ENCODE results near the gene APOD. TPM values are rescaled to one million over a fixed set of nuclear protein-coding genes. Genes with fewer than 3 reads are reported as not detected.

The APOD gene
- total RNA-seq, 1 experiment from 2014 or later = not detected

- DNase-seq = no peak
- TF ChIP-seq, protein P1, sequence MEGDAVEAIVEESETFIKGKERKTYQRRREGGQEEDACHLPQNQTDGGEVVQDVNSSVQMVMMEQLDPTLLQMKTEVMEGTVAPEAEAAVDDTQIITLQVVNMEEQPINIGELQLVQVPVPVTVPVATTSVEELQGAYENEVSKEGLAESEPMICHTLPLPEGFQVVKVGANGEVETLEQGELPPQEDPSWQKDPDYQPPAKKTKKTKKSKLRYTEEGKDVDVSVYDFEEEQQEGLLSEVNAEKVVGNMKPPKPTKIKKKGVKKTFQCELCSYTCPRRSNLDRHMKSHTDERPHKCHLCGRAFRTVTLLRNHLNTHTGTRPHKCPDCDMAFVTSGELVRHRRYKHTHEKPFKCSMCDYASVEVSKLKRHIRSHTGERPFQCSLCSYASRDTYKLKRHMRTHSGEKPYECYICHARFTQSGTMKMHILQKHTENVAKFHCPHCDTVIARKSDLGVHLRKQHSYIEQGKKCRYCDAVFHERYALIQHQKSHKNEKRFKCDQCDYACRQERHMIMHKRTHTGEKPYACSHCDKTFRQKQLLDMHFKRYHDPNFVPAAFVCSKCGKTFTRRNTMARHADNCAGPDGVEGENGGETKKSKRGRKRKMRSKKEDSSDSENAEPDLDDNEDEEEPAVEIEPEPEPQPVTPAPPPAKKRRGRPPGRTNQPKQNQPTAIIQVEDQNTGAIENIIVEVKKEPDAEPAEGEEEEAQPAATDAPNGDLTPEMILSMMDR (IDR thresholded peaks at IDR 0.05; ENCODE audit: unreplicated experiment) = no peak
- no TSS peak for BruUV-seq (replicated peaks)
- CTCF ChIA-PET = no interaction called here
- H3K27me3 Mint-ChIP-seq (ENCODE audit: unreplicated experiment) = peaks cover 18% of the 10 kb centered on the region
- H3K9me3 Mint-ChIP-seq (ENCODE audit: low read depth, unreplicated experiment) = no peaks in the 10 kb centered on the region
- no peaks in the 10 kb centered on the region for H3K36me3 Mint-ChIP-seq (ENCODE audit: insufficient read depth, unreplicated experiment)
- intact Hi-C loops (cut with micrococcal nuclease; ENCODE audit: unreplicated experiment) = no loop called here
- no peak overlapping the region for H3K4me3 Mint-ChIP-seq (ENCODE audit: low read depth, unreplicated experiment)
- H3K27ac Mint-ChIP-seq (ENCODE audit: unreplicated experiment) = no peak overlapping the region
- peaks cover 21% of the 10 kb centered on the region for H3K4me1 Mint-ChIP-seq (ENCODE audit: low read depth, unreplicated experiment)
Observed at GRCh38 chr3:195555110-195555509, 28.6 kb downstream of the APOD start.

DNA sequence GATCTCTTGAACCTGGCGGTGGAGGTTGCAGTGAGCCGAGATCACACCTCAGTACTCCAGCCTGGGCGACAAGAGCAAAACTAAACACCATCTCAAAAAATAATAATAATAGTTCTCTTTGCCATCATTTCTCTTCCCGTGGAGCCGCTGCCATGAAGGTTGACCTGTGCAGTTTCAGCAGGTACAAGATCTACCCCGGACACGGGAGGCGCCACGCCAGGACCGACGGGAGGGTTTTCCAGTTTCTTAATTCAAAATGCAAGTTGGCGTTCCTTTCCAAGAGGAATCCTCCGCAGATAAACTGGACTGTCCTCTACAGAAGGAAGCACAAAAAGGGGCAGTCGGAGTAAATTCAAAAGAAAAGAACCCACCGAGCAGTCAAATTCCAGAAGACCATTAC, 29.3 kb downstream of the APOD start:
- no peaks in the 10 kb centered on the region for H3K36me3 Mint-ChIP-seq (ENCODE audit: insufficient read depth, unreplicated experiment)

DNA sequence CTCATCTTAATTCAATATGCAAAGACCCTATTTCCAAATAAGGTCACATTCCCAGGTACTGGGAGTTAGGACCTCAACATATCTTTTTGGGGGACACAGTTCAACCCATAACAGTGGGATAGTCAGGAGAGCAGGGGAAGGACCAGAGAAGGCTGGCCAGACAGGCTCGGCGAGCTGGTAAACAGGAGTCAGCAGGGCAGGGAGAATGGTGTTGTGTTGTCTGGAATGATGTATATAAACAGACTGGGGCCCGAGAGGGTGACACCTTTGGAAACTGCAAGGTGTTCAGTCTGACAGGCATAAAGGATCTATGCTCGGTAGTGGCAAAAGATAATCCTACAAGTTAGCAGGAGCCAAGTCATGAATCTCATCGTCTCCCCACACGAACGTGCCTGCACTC, 30.5 kb downstream of the APOD start:
- H3K27ac Mint-ChIP-seq (ENCODE audit: unreplicated experiment) = no peak overlapping the region
- no peaks in the 10 kb centered on the region for H3K36me3 Mint-ChIP-seq (ENCODE audit: insufficient read depth, unreplicated experiment)
- BruUV-seq (replicated peaks) = no TSS peak
- H3K4me1 Mint-ChIP-seq (ENCODE audit: low read depth, unreplicated experiment) = peaks cover 10% of the 10 kb centered on the region
- no peaks in the 10 kb centered on the region for H3K9me3 Mint-ChIP-seq (ENCODE audit: low read depth, unreplicated experiment)
- H3K27me3 Mint-ChIP-seq (ENCODE audit: unreplicated experiment) = peaks cover 18% of the 10 kb centered on the region
- CTCF ChIA-PET = no interaction called here
- no peak overlapping the region for H3K4me3 Mint-ChIP-seq (ENCODE audit: low read depth, unreplicated experiment)
- no peak for DNase-seq
- TF ChIP-seq, protein P1 (IDR thresholded peaks at IDR 0.05; ENCODE audit: unreplicated experiment) = no peak
- intact Hi-C loops (cut with micrococcal nuclease; ENCODE audit: unreplicated experiment) = no loop called here

More for the DNA sequence above, 29.3 kb downstream of the APOD start:
- Mint-ChIP-seq H3K4me1 (ENCODE audit: low read depth, unreplicated experiment) (peaks cover 14% of the 10 kb centered on the region), H3K9me3 (ENCODE audit: low read depth, unreplicated experiment) (no peaks in the 10 kb centered on the region), H3K27me3 (ENCODE audit: unreplicated experiment) (peaks cover 18% of the 10 kb centered on the region), H3K27ac (ENCODE audit: unreplicated experiment) (no peak overlapping the region), H3K4me3 (ENCODE audit: low read depth, unreplicated experiment) (no peak overlapping the region)
- intact Hi-C loops (cut with micrococcal nuclease; ENCODE audit: unreplicated experiment) = no loop called here
- no TSS peak for BruUV-seq (replicated peaks)
- no peak for DNase-seq
- TF ChIP-seq, protein P1 (IDR thresholded peaks at IDR 0.05; ENCODE audit: unreplicated experiment) = no peak
- CTCF ChIA-PET = no interaction called here

- Mint-ChIP-seq H3K27ac (ENCODE audit: unreplicated experiment) (no peak overlapping the region), H3K4me1 (ENCODE audit: low read depth, unreplicated experiment) (peaks cover 19% of the 10 kb centered on the region), H3K4me3 (ENCODE audit: low read depth, unreplicated experiment) (no peak overlapping the region), H3K27me3 (ENCODE audit: unreplicated experiment) (peaks cover 15% of the 10 kb centered on the region), H3K9me3 (ENCODE audit: low read depth, unreplicated experiment) (no peaks in the 10 kb centered on the region), H3K36me3 (ENCODE audit: insufficient read depth, unreplicated experiment) (no peaks in the 10 kb centered on the region)
- DNase-seq = no peak
- no TSS peak for BruUV-seq (replicated peaks)
- CTCF ChIA-PET = interaction anchor here (1.2 kb wide), 1 partner anchor 9 kb away, joined by 3 read pairs; no protein-coding TSS in a partner anchor
- intact Hi-C loops (cut with micrococcal nuclease; ENCODE audit: unreplicated experiment) = no loop called here
- TF ChIP-seq, protein P1 (IDR thresholded peaks at IDR 0.05; ENCODE audit: unreplicated experiment) = no peak
Observed at GRCh38 chr3:195551381-195551978, 32.3 kb downstream of the APOD start.

Data from Calu3 (cell line).